ENCODE results near the gene CDHR2.

GRCh38 chr5:176590035-176590717 is 41.0 kb downstream of the CDHR2 start:
- TF ChIP-seq CTCF (IDR thresholded peaks at IDR 0.05) (no peak), POLR2A (IDR thresholded peaks at IDR 0.05) (no peak)

Data from heart left ventricle (tissue), 13 donors.